Fibroblast of villous mesenchyme (primary cell): ENCODE measurements around the gene FAM227B. TPM values are rescaled to one million over a fixed set of nuclear protein-coding genes. Genes with fewer than 3 reads are reported as not detected.

ENCODE experiments used
- DNase-seq: peaks from one replicate; pipeline ENCODE4 v3.0.0-alpha.2; 2010; ENCODE audit warnings: low read depth
- H3K4me3 ChIP-seq: 2 replicates; pipeline ENCODE4 v1.5.1; 2011; ENCODE audit warnings: low read depth, mild to moderate bottlenecking, low read length
- CTCF ChIP-seq: IDR thresholded peaks from 2 replicates; pipeline ENCODE4 v1.5.1; 2012; ENCODE audit warnings: low read depth, mild to moderate bottlenecking, low read length; ENCODE audit not compliant: insufficient read depth
- total RNA-seq: library from RNA; depleted of rRNA; stranded (reverse); fragments of >200 nt; gene quantifications from 2 replicates; pipeline ENCODE4 v1.2.3, GENCODE V29; 2012

Gene FAM227B
- total RNA-seq, 1 donor: 4.3 TPM

GRCh38 chr15:49464522-49464921 lies 156.1 kb downstream of the FAM227B start:
- no peak for TF ChIP-seq CTCF
- DNase-seq: peak; percentile 87
- no peak overlapping the region for H3K4me3 ChIP-seq

GRCh38 chr15:49462232-49462844 lies 158.3 kb downstream of the FAM227B start:
- no peak for TF ChIP-seq CTCF
- H3K4me3 ChIP-seq: no peak overlapping the region
- DNase-seq: no peak

- no peak overlapping the region for H3K4me3 ChIP-seq
- no peak for DNase-seq
- TF ChIP-seq CTCF: no peak
Observed at GRCh38 chr15:49460411-49460941, 160.1 kb downstream of the FAM227B start.

- no peak overlapping the region for H3K4me3 ChIP-seq
- no peak for TF ChIP-seq CTCF
- DNase-seq: peak; percentile 53
Observed at GRCh38 chr15:49458145-49458544, 162.5 kb downstream of the FAM227B start.

- no peak overlapping the region for H3K4me3 ChIP-seq
- no peak for DNase-seq
- TF ChIP-seq CTCF: no peak
Observed at GRCh38 chr15:49456166-49456565, 164.5 kb downstream of the FAM227B start.

- DNase-seq: peak; percentile 53
- H3K4me3 ChIP-seq: no peak overlapping the region
- TF ChIP-seq CTCF: no peak
Observed at GRCh38 chr15:49452595-49452994, 168.0 kb downstream of the FAM227B start.

GRCh38 chr15:49441816-49442215 lies 178.8 kb downstream of the FAM227B start:
- no peak overlapping the region for H3K4me3 ChIP-seq
- no peak for DNase-seq
- no peak for TF ChIP-seq CTCF
